SK-N-SH (cell line): ENCODE results near the gene PRICKLE2. TPM values are rescaled to one million over a fixed set of nuclear protein-coding genes. Genes with fewer than 3 reads are reported as not detected.
A peak's percentile ranks its signal among the peaks of the same experiment; 100 is the strongest.

Experiments used
- CTCF ChIA-PET: fragments of 300-600, 350-600 bp; formaldehyde crosslinking; extraction: SDS; loops from one replicate; lab custom pipeline; 2021; lab: Yijun Ruan, JAX
- POLR2A ChIA-PET: fragments of 350-600 bp; sonication (Branson Sonifier 250); formaldehyde crosslinking; extraction: SDS; loops from one replicate; lab custom pipeline; 2020; ENCODE audit warnings: antibody characterized with exemption, inconsistent platforms; lab: Yijun Ruan, JAX
- DNase-seq: peaks from one replicate; pipeline ENCODE4 v3.0.0; 2012
- H2AFZ ChIP-seq: fragments of 200-600 bp; sonication (generic); 2 replicates; pipeline ENCODE4 v1.8.1; 2016; ENCODE audit warnings: antibody characterized with exemption, mild to moderate bottlenecking, low read depth
- H3F3A ChIP-seq: fragments of 200-600 bp; sonication (generic); replicated peaks from 2 replicates; pipeline ENCODE3; 2016; ENCODE audit warnings: antibody characterized with exemption, mild to moderate bottlenecking; ENCODE audit not compliant: insufficient read depth
- H3K27ac ChIP-seq, 2 experiments: fragments of 200-500 bp in 1 of 2; fragments of 200-600 bp in 1 of 2; sonication (Bioruptor generic) in 1 of 2; sonication (generic), shearing (Covaris generic) in 1 of 2; 2 replicates each; pipeline versions ENCODE4 v1.5.1 to v1.6.1; 2014 to 2016; ENCODE audit warnings: low read depth in 2 of 2, inconsistent platforms in 1 of 2, low read length in 1 of 2, mild to moderate bottlenecking in 1 of 2, mixed read lengths in 1 of 2
- H3K27me3 ChIP-seq: fragments of 200-600 bp; sonication (generic), shearing (Covaris generic); 2 replicates; pipeline ENCODE4 v1.6.1; 2016; ENCODE audit warnings: mixed run types; ENCODE audit not compliant: insufficient read depth
- H3K36me3 ChIP-seq, 2 experiments: fragments of 200-500 bp in 1 of 2; fragments of 200-600 bp in 1 of 2; sonication (Bioruptor generic) in 1 of 2; sonication (generic) in 1 of 2; replicated peaks in 1 of 2; 2 replicates each; pipeline versions ENCODE3 to v1.5.1; 2014 to 2016; ENCODE audit warnings: low read length in 1 of 2, mild to moderate bottlenecking in 1 of 2; ENCODE audit not compliant: insufficient read depth in 2 of 2, control insufficient read depth in 1 of 2
- H3K4me1 ChIP-seq, 2 experiments: fragments of 200-500 bp in 1 of 2; fragments of 200-600 bp in 1 of 2; sonication (Bioruptor generic) in 1 of 2; sonication (generic), shearing (Covaris generic) in 1 of 2; 2 replicates each; pipeline versions ENCODE4 v1.5.1 to v1.6.1; 2014 to 2016; ENCODE audit warnings: low read depth in 1 of 2, low read length in 1 of 2, mixed run types in 1 of 2; ENCODE audit not compliant: insufficient read depth in 2 of 2, control insufficient read depth in 1 of 2
- H3K4me2 ChIP-seq: fragments of 200-600 bp; sonication (generic), shearing (Covaris generic); 2 replicates; pipeline ENCODE4 v1.6.1; 2017; ENCODE audit warnings: mixed run types
- H3K4me3 ChIP-seq, 2 experiments: fragments of 200-500 bp in 1 of 2; fragments of 200-600 bp in 1 of 2; sonication (Bioruptor generic) in 1 of 2; sonication (generic), shearing (Covaris generic) in 1 of 2; 2 replicates each; pipeline versions ENCODE4 v1.5.1 to v1.8.1; 2014 to 2016; ENCODE audit warnings: low read depth in 2 of 2, inconsistent platforms in 1 of 2, low read length in 1 of 2, mild to moderate bottlenecking in 1 of 2, mixed read lengths in 1 of 2, moderate library complexity in 1 of 2
- H3K79me2 ChIP-seq: fragments of 200-600 bp; sonication (generic); 2 replicates; pipeline ENCODE4 v1.8.1; 2017; ENCODE audit warnings: mild to moderate bottlenecking; ENCODE audit not compliant: insufficient read depth
- H3K9ac ChIP-seq: fragments of 200-600 bp; sonication (generic); 2 replicates; pipeline ENCODE4 v1.6.1; 2017; ENCODE audit warnings: mixed run types
- H3K9me2 ChIP-seq: fragments of 200-600 bp; sonication (generic); 2 replicates; pipeline ENCODE4 v1.6.1; 2017; ENCODE audit warnings: mixed run types
- H3K9me3 ChIP-seq: fragments of 200-600 bp; sonication (generic); 2 replicates; pipeline ENCODE4 v1.6.1; 2017; ENCODE audit warnings: mixed run types, mild to moderate bottlenecking, moderate library complexity
- H4K20me1 ChIP-seq: fragments of 200-600 bp; sonication (generic); 2 replicates; pipeline ENCODE4 v1.6.1; 2017; ENCODE audit warnings: mild to moderate bottlenecking, mixed run types; ENCODE audit not compliant: insufficient read depth
- FOSL2 ChIP-seq: IDR thresholded peaks from 2 replicates; pipeline ENCODE4 v1.4.0; 2012; ENCODE audit warnings: low read depth, mild to moderate bottlenecking, moderate library complexity, borderline replicate concordance
- MEF2A ChIP-seq: IDR thresholded peaks from 2 replicates; pipeline ENCODE4 v1.4.0; 2012; ENCODE audit warnings: low read depth, borderline replicate concordance
- MXI1 ChIP-seq: IDR thresholded peaks from 2 replicates; pipeline ENCODE4 v1.6.1; 2012; ENCODE audit warnings: mild to moderate bottlenecking, low read depth, low read length, improper control_type of control experiment
- NFIC ChIP-seq: IDR thresholded peaks from 2 replicates; pipeline ENCODE4 v1.4.0; 2012; ENCODE audit warnings: borderline replicate concordance
- POLR2AphosphoS5 ChIP-seq: IDR thresholded peaks from 2 replicates; pipeline ENCODE4 v1.6.1; 2012; ENCODE audit warnings: low read depth, low read length
- RAD21 ChIP-seq: IDR thresholded peaks from 2 replicates; pipeline ENCODE4 v1.6.1; 2012; ENCODE audit warnings: mild to moderate bottlenecking, low read length
- SMC3 ChIP-seq: IDR thresholded peaks from 2 replicates; pipeline ENCODE4 v1.6.1; 2012; ENCODE audit warnings: low read depth, low read length, improper control_type of control experiment
- TCF12 ChIP-seq: IDR thresholded peaks from 2 replicates; pipeline ENCODE4 v1.4.0; 2012
- TEAD4 ChIP-seq: IDR thresholded peaks from 2 replicates; pipeline ENCODE4 v1.4.0; 2012; ENCODE audit warnings: mild to moderate bottlenecking, borderline replicate concordance; ENCODE audit not compliant: insufficient read depth
- WGBS: methylation state at CpG from one replicate; pipeline ENCODE4 v1.1.6; 2017; ENCODE audit warnings: low lambda C conversion rate; 5-methylcytosine and 5-hydroxymethylcytosine counted together
- polyA plus RNA-seq, 3 experiments: library from polyadenylated mRNA; depleted of rRNA; stranded (reverse); fragments of >200 nt; gene quantifications; 2 replicates each; pipeline ENCODE4 v1.2.3, GENCODE V29; 2012
- TF ChIP-seq, protein P1 (sequence below): fragments of 150-350 bp; IDR thresholded peaks from 2 replicates; pipeline ENCODE4 v1.6.1; 2017; ENCODE audit warnings: antibody characterized with exemption, low read length, low read depth, borderline replicate concordance
- TF ChIP-seq, protein P2 (sequence below): fragments of 150-350 bp; IDR thresholded peaks from 2 replicates; pipeline ENCODE4 v1.6.1; 2016; ENCODE audit warnings: mild to moderate bottlenecking, low read depth, low read length
- TF ChIP-seq, protein P3 (sequence below): IDR thresholded peaks from 2 replicates; pipeline ENCODE4 v1.4.0; 2012; ENCODE audit warnings: low read depth

The PRICKLE2 gene
- polyA plus RNA-seq, 1 of the 3 experiments (the other 2 are of a cell fraction) = 0.67 TPM

DNA sequence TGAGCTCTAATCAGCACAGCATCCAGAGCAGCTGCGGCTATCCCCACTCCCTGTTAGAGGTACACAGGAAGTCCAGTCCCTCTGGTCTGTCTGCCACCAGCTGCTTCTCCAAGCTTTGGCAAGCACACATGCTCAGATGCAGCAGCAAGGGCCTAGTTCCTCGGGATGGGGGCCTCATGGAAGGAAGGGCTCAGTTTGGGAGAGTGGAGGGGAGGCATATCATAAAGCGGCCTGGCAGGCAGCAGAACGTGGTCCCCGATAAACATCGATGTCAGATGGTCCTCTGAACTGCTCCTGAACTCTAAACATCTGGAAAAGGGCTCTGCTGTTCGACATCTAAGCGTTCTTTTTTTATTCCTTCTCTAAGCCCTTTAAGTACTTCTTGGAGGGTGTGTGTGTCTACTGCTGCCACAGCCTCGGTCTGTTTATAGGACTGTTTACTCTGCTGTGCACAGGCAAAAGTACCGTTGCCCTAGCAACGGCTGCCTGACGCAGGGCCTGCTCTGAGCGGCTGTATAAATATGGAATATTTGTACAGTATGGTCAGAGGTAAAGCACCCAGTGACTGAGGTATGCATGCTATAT, 74.6 kb downstream of the PRICKLE2 start:
- H3K36me3 ChIP-seq = no peaks in the 10 kb centered on the region
- no peaks in the 10 kb centered on the region for H3F3A ChIP-seq
- ChIA-PET CTCF (interaction anchor here (0.8 kb wide), 1 partner anchor 62 kb away, joined by 3 read pairs; no protein-coding TSS in a partner anchor), POLR2A (no interaction called here)
- H3K79me2 ChIP-seq = no peaks in the 10 kb centered on the region
- no peaks in the 10 kb centered on the region for H3K27me3 ChIP-seq
- peaks cover 0 to 19% of the 10 kb centered on the region in 2 experiments; a peak in 1 of 4 replicates for H3K4me1 ChIP-seq
- no peak overlapping the region for H3K4me3 ChIP-seq
- H2AFZ ChIP-seq = no peak overlapping the region
- no peaks in the 10 kb centered on the region for H4K20me1 ChIP-seq
- 54% methylated on average over 12 of the region's 13 CpGs for WGBS
- no peak overlapping the region for H3K4me2 ChIP-seq
- no peaks in the 10 kb centered on the region for H3K9me3 ChIP-seq
- DNase-seq = peak; percentile 54
- H3K27ac ChIP-seq = peak overlapping the region in 1 of 2 experiments; percentile 45; a peak in 2 of 4 replicates
- no peak overlapping the region for H3K9ac ChIP-seq
- TF ChIP-seq, protein P1, sequence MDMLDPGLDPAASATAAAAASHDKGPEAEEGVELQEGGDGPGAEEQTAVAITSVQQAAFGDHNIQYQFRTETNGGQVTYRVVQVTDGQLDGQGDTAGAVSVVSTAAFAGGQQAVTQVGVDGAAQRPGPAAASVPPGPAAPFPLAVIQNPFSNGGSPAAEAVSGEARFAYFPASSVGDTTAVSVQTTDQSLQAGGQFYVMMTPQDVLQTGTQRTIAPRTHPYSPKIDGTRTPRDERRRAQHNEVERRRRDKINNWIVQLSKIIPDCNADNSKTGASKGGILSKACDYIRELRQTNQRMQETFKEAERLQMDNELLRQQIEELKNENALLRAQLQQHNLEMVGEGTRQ = no peak
- TF ChIP-seq SMC3 (no peak), POLR2AphosphoS5 (no peak)
- H3K9me2 ChIP-seq = no peaks in the 10 kb centered on the region

DNA sequence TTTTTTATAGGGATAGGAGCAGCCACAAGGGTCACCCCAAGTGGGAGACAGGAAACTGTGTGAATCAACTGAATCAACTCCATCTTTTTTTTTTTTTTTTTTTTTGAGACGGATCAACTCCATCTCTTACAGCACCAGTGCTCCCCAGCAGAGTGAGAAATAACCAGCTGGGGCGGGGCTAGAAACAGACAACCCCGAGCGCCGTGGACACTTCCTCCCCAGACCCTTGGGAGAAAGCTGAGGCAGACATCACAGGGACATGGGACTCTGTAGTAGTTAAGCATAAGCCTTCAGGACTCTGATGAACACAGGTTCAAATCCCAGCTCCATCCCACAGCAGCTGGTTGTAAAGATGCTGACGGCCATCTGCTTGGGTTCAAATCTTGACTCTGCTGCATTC, 75.4 kb downstream of the PRICKLE2 start:
- no peak overlapping the region for H2AFZ ChIP-seq
- no peak overlapping the region for H3K4me2 ChIP-seq
- TF ChIP-seq NFIC (no peak), RAD21 (no peak), TCF12 (no peak), MEF2A (no peak), MXI1 (no peak), POLR2AphosphoS5 (no peak), TEAD4 (no peak), FOSL2 (no peak)
- TF ChIP-seq, protein P2, sequence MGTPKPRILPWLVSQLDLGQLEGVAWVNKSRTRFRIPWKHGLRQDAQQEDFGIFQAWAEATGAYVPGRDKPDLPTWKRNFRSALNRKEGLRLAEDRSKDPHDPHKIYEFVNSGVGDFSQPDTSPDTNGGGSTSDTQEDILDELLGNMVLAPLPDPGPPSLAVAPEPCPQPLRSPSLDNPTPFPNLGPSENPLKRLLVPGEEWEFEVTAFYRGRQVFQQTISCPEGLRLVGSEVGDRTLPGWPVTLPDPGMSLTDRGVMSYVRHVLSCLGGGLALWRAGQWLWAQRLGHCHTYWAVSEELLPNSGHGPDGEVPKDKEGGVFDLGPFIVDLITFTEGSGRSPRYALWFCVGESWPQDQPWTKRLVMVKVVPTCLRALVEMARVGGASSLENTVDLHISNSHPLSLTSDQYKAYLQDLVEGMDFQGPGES = no peak
- TF ChIP-seq, protein P3, sequence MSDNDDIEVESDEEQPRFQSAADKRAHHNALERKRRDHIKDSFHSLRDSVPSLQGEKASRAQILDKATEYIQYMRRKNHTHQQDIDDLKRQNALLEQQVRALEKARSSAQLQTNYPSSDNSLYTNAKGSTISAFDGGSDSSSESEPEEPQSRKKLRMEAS = no peak
- no peaks in the 10 kb centered on the region for H3F3A ChIP-seq
- no peak overlapping the region for H3K9ac ChIP-seq
- DNase-seq = no peak
- ChIA-PET CTCF (interaction anchor here (0.6 to 2.0 kb wide), 5 partner anchors 17 to 325 kb away, joined by 3 to 5 read pairs (median 3); no protein-coding TSS in a partner anchor), POLR2A (no interaction called here)
- 90% methylated on average over 6 of the region's 6 CpGs for WGBS
- no peaks in the 10 kb centered on the region for H3K9me2 ChIP-seq
- H3K27me3 ChIP-seq = no peaks in the 10 kb centered on the region
- no peaks in the 10 kb centered on the region for H3K79me2 ChIP-seq
- no peak overlapping the region for H3K27ac ChIP-seq
- no peaks in the 10 kb centered on the region for H3K36me3 ChIP-seq
- H3K9me3 ChIP-seq = no peaks in the 10 kb centered on the region
- no peak overlapping the region for H3K4me3 ChIP-seq
- peaks cover 0 to 19% of the 10 kb centered on the region in 2 experiments; a peak in 1 of 4 replicates for H3K4me1 ChIP-seq
- no peaks in the 10 kb centered on the region for H4K20me1 ChIP-seq
